Measurements from ENCODE around the gene ABCB9.

Gene ABCB9

GRCh38 chr12:122889761-122890520 lies 76.3 kb downstream of the ABCB9 start:
- H3K36me3 ChIP-seq (ENCODE audit: control insufficient read depth, insufficient read depth, low read length) = no peaks in the 10 kb centered on the region
- no peak overlapping the region for H3K4me3 ChIP-seq (ENCODE audit: low read depth, low read length)
- H3K27me3 ChIP-seq (ENCODE audit: control insufficient read depth, insufficient read depth, low read length) = peaks cover 5% of the 10 kb centered on the region
- no peaks in the 10 kb centered on the region for H3K9me3 ChIP-seq (ENCODE audit: control insufficient read depth, insufficient read depth, low read length)
- H3K27ac ChIP-seq (ENCODE audit: low read depth, low read length) = no peak overlapping the region
- peaks cover 73% of the 10 kb centered on the region for H3K4me1 ChIP-seq (ENCODE audit: control insufficient read depth, insufficient read depth, low read length)
- no peak overlapping the region for H3K9ac ChIP-seq (ENCODE audit: low read depth, low read length)

- Histone ChIP-seq H3K4me3 (ENCODE audit: low read depth, low read length) (no peak overlapping the region), H3K9ac (ENCODE audit: low read depth, low read length) (no peak overlapping the region), H3K4me1 (ENCODE audit: control insufficient read depth, insufficient read depth, low read length) (peaks cover 57% of the 10 kb centered on the region), H3K9me3 (ENCODE audit: control insufficient read depth, insufficient read depth, low read length) (no peaks in the 10 kb centered on the region), H3K27me3 (ENCODE audit: control insufficient read depth, insufficient read depth, low read length) (no peaks in the 10 kb centered on the region), H3K27ac (ENCODE audit: low read depth, low read length) (peak overlapping the region; percentile 36), H3K36me3 (ENCODE audit: control insufficient read depth, insufficient read depth, low read length) (no peaks in the 10 kb centered on the region)
Observed at GRCh38 chr12:122888232-122888752, 78.0 kb downstream of the ABCB9 start.

- Histone ChIP-seq H3K4me1 (ENCODE audit: control insufficient read depth, insufficient read depth, low read length) (peaks cover 54% of the 10 kb centered on the region), H3K27me3 (ENCODE audit: control insufficient read depth, insufficient read depth, low read length) (no peaks in the 10 kb centered on the region), H3K27ac (ENCODE audit: low read depth, low read length) (peak overlapping the region; percentile 36), H3K4me3 (ENCODE audit: low read depth, low read length) (no peak overlapping the region), H3K9ac (ENCODE audit: low read depth, low read length) (no peak overlapping the region), H3K9me3 (ENCODE audit: control insufficient read depth, insufficient read depth, low read length) (no peaks in the 10 kb centered on the region), H3K36me3 (ENCODE audit: control insufficient read depth, insufficient read depth, low read length) (no peaks in the 10 kb centered on the region)
Observed at GRCh38 chr12:122887819-122888212, 78.4 kb downstream of the ABCB9 start.

- Histone ChIP-seq H3K9ac (ENCODE audit: low read depth, low read length) (no peak overlapping the region), H3K27me3 (ENCODE audit: control insufficient read depth, insufficient read depth, low read length) (no peaks in the 10 kb centered on the region), H3K27ac (ENCODE audit: low read depth, low read length) (no peak overlapping the region), H3K4me1 (ENCODE audit: control insufficient read depth, insufficient read depth, low read length) (peaks cover 47% of the 10 kb centered on the region), H3K4me3 (ENCODE audit: low read depth, low read length) (no peak overlapping the region), H3K9me3 (ENCODE audit: control insufficient read depth, insufficient read depth, low read length) (no peaks in the 10 kb centered on the region), H3K36me3 (ENCODE audit: control insufficient read depth, insufficient read depth, low read length) (no peaks in the 10 kb centered on the region)
Observed at GRCh38 chr12:122886851-122887818, 79.1 kb downstream of the ABCB9 start.

GRCh38 chr12:122886161-122886560 lies 80.1 kb downstream of the ABCB9 start:
- Histone ChIP-seq H3K27me3 (ENCODE audit: control insufficient read depth, insufficient read depth, low read length) (no peaks in the 10 kb centered on the region), H3K27ac (ENCODE audit: low read depth, low read length) (no peak overlapping the region), H3K9ac (ENCODE audit: low read depth, low read length) (no peak overlapping the region), H3K36me3 (ENCODE audit: control insufficient read depth, insufficient read depth, low read length) (no peaks in the 10 kb centered on the region), H3K4me3 (ENCODE audit: low read depth, low read length) (no peak overlapping the region), H3K4me1 (ENCODE audit: control insufficient read depth, insufficient read depth, low read length) (peaks cover 40% of the 10 kb centered on the region), H3K9me3 (ENCODE audit: control insufficient read depth, insufficient read depth, low read length) (no peaks in the 10 kb centered on the region)

GRCh38 chr12:122884860-122885259 lies 81.4 kb downstream of the ABCB9 start:
- peaks cover 38% of the 10 kb centered on the region for H3K4me1 ChIP-seq (ENCODE audit: control insufficient read depth, insufficient read depth, low read length)

GRCh38 chr12:122884091-122884826 lies 82.0 kb downstream of the ABCB9 start:
- Histone ChIP-seq H3K9me3 (ENCODE audit: control insufficient read depth, insufficient read depth, low read length) (no peaks in the 10 kb centered on the region), H3K27me3 (ENCODE audit: control insufficient read depth, insufficient read depth, low read length) (peaks cover 4% of the 10 kb centered on the region; the same call in 1 of the 2 replicates), H3K27ac (ENCODE audit: low read depth, low read length) (no peak overlapping the region), H3K4me1 (ENCODE audit: control insufficient read depth, insufficient read depth, low read length) (peaks cover 35% of the 10 kb centered on the region), H3K4me3 (ENCODE audit: low read depth, low read length) (no peak overlapping the region), H3K36me3 (ENCODE audit: control insufficient read depth, insufficient read depth, low read length) (no peaks in the 10 kb centered on the region), H3K9ac (ENCODE audit: low read depth, low read length) (no peak overlapping the region)

More at GRCh38 chr12:122884860-122885259, 81.4 kb downstream of the ABCB9 start:
- Histone ChIP-seq H3K9ac (ENCODE audit: low read depth, low read length) (no peak overlapping the region), H3K27me3 (ENCODE audit: control insufficient read depth, insufficient read depth, low read length) (no peaks in the 10 kb centered on the region), H3K4me3 (ENCODE audit: low read depth, low read length) (no peak overlapping the region), H3K9me3 (ENCODE audit: control insufficient read depth, insufficient read depth, low read length) (no peaks in the 10 kb centered on the region), H3K27ac (ENCODE audit: low read depth, low read length) (no peak overlapping the region), H3K36me3 (ENCODE audit: control insufficient read depth, insufficient read depth, low read length) (no peaks in the 10 kb centered on the region)

GRCh38 chr12:122882908-122883558 lies 83.2 kb downstream of the ABCB9 start:
- Histone ChIP-seq H3K9ac (ENCODE audit: low read depth, low read length) (no peak overlapping the region), H3K27me3 (ENCODE audit: control insufficient read depth, insufficient read depth, low read length) (peaks cover 14% of the 10 kb centered on the region), H3K27ac (ENCODE audit: low read depth, low read length) (no peak overlapping the region), H3K4me1 (ENCODE audit: control insufficient read depth, insufficient read depth, low read length) (peaks cover 23% of the 10 kb centered on the region), H3K4me3 (ENCODE audit: low read depth, low read length) (no peak overlapping the region), H3K9me3 (ENCODE audit: control insufficient read depth, insufficient read depth, low read length) (no peaks in the 10 kb centered on the region), H3K36me3 (ENCODE audit: control insufficient read depth, insufficient read depth, low read length) (no peaks in the 10 kb centered on the region; the same call in 1 of the 2 replicates)

- H3K36me3 ChIP-seq (ENCODE audit: control insufficient read depth, insufficient read depth, low read length) = no peaks in the 10 kb centered on the region; the same call in 1 of the 2 replicates
- no peak overlapping the region for H3K9ac ChIP-seq (ENCODE audit: low read depth, low read length)
- H3K27me3 ChIP-seq (ENCODE audit: control insufficient read depth, insufficient read depth, low read length) = peaks cover 36% of the 10 kb centered on the region
- peaks cover 13% of the 10 kb centered on the region for H3K4me1 ChIP-seq (ENCODE audit: control insufficient read depth, insufficient read depth, low read length)
- H3K9me3 ChIP-seq (ENCODE audit: control insufficient read depth, insufficient read depth, low read length) = no peaks in the 10 kb centered on the region
- H3K27ac ChIP-seq (ENCODE audit: low read depth, low read length) = no peak overlapping the region
- no peak overlapping the region for H3K4me3 ChIP-seq (ENCODE audit: low read depth, low read length)
Observed at GRCh38 chr12:122880668-122881067, 85.6 kb downstream of the ABCB9 start.

GRCh38 chr12:122880155-122880667 lies 86.1 kb downstream of the ABCB9 start:
- H3K9ac ChIP-seq (ENCODE audit: low read depth, low read length) = no peak overlapping the region
- no peak overlapping the region for H3K27ac ChIP-seq (ENCODE audit: low read depth, low read length)
- H3K4me3 ChIP-seq (ENCODE audit: low read depth, low read length) = no peak overlapping the region
- H3K4me1 ChIP-seq (ENCODE audit: control insufficient read depth, insufficient read depth, low read length) = peaks cover 18% of the 10 kb centered on the region
- H3K27me3 ChIP-seq (ENCODE audit: control insufficient read depth, insufficient read depth, low read length) = peaks cover 41% of the 10 kb centered on the region
- H3K36me3 ChIP-seq (ENCODE audit: control insufficient read depth, insufficient read depth, low read length) = no peaks in the 10 kb centered on the region; the same call in 1 of the 2 replicates
- H3K9me3 ChIP-seq (ENCODE audit: control insufficient read depth, insufficient read depth, low read length) = no peaks in the 10 kb centered on the region
